ENCODE data around the gene PTPRQ.

Gene PTPRQ

DNA sequence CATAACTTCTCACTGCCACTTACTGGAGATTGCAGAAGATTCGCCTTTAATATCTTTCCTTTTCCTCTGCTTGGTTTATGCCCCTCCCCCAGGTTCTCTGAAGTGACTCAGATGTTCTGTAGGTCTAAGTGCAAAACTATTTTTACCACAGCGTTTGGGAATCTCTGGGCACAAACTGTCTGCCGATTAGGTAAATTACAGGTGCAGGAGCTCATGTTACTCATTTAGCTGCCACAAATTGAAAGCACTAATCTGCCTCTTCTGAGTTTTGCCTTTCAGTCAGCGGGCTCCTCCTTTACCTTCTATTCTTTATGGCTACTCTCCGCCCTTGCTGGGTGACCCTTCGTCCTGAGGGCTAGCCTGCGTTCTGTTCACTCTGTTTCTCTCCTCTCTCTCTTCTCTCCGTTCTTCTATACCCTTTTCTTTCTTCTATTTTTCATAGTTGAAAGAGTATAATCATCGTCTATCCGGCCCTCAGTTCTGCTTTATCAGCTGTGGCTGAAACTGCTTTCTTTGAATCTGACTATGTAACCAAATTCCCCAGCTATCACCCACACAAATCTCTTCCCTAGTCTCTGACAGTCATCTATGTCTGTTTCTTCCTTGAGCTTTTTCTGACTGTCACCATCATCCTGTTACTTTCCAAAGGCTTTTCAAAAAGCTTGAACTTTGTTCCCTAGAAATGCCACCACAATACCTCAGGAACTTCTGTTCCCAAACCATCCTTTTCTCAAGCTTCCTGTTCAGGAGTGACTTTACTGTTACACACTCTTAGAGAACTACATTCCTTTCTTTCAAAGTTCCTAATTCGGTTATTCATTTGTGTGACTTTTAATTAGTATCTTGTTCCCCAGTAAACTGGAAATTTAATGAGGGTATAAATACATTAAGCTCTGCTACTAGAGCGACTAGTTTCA lies 259.1 kb downstream of the PTPRQ start:
- DNase-seq (ENCODE audit: low spot score), result peak; percentile 50

DNA sequence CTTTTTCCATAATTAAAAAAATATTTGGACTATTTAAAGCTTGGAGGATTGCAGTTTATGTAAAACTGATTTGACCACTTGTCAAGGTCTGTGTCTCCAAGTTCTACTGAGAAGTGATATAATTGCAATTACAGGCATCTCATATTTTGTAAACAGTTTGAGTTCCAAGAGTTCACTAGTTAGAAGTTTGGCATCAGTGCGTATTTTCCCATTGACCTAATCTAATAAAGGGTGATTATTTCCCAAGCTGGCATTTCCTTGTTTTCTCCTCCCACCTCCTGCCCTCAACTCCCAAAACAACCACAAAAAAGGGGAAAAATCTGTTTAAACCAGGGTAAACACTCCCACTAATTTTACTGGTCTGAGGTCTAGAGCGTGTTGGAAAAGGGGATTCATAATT lies 260.4 kb downstream of the PTPRQ start:
- no peak for DNase-seq (ENCODE audit: low spot score)

DNA sequence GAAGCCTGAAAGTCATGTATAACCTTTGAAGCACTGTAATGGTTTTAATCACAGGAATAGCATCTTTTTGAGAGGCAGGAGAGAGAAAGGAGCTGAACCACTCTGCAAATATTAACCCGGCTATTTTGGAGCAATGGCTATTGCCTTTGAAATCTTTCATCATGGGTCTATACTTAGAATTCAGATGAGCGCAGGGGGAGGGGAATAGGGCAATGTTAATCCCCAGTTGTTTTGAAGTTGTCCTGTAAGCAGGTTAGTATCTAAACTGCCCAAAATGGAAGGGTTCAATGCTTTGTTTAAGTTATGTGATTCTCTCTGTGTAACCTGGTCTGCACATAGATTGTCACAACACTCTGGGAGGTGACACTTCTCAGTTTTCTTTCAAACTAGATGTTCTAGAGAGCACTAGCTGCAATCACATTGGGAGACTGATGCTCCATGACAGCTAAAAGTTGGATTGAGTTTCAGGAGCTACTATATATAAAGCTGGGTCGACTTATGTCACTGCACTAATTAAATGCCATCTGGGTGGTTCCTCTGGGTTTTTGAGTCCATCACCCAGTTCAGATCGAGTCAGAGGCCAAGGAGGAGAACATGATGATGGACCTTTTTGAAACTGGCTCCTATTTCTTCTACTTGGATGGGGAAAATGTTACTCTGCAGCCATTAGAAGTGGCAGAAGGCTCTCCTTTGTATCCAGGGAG lies 263.2 kb downstream of the PTPRQ start, which contains the start of gene MYF6:
Gene MYF6 (plus strand): TSS at position 509 of the 704 bp plus-strand sequence. CDS start 86 bp downstream, at position 595.
- no peak for DNase-seq (ENCODE audit: low spot score)

- DNase-seq (ENCODE audit: low spot score), result no peak
These were observed 263.8 kb downstream of the PTPRQ start for GRCh38 chr12:80707830-80708258.

- DNase-seq (ENCODE audit: low spot score), result no peak
These were observed 264.4 kb downstream of the PTPRQ start for GRCh38 chr12:80708259-80708974.

- DNase-seq (ENCODE audit: low spot score), result no peak
These were observed 264.9 kb downstream of the PTPRQ start for GRCh38 chr12:80708975-80709328.

GRCh38 chr12:80709811-80710726 lies 266.0 kb downstream of the PTPRQ start:
- no peak for DNase-seq (ENCODE audit: low spot score)

DNA sequence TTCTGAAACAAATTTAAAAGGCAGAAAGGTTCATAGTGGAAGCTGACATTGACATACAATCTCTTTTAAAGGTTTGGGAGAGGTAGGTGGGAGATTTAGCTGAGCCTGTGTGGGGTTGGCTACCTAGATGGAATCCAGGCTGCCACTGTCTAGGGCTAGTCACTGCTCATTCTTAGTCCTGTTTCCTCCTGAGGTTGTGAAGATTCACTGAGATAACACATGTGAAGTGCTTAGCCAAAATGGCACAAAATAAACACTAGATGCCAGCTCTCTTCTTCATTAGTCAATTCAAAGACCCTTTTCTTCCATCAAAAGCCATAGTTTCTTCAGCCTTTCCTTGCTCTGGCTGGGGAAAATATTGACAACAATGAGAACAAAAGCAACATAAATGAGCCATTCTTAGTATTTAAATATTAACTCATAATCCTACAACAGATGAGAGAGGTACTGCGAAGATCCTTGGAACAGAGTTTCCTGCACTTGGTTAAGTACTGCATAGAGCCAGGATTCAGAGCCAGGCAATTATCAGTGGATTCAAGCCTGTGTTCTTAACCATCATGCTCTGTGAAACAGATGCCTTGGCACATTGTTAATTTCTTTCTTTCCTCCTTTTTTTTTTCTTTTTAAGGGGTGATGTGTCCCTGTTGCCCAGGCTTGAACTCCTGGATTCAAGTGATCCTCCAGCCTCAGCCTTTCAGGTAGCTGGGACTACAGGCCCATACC lies 266.9 kb downstream of the PTPRQ start:
- DNase-seq (ENCODE audit: low spot score), result no peak

DNA sequence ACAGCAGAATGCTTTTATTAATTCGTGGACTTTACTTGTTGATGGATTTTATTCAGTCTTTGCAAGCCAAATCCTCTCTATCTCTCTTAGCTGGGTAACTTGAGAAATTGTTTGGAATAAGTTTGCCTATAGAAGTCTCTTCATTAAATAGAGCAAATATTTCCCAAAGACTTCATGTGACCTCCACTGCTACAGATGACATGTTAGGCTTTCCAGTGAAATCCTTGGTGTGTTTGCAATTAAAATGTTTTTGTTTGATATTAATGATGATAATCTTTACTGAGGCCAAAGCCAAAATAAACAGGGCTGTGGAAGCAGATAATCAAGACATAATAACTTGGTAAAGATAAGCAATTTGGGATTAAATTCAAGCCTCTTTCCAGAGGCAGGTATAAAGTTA lies 267.8 kb downstream of the PTPRQ start:
- no peak for DNase-seq (ENCODE audit: low spot score)

DNA sequence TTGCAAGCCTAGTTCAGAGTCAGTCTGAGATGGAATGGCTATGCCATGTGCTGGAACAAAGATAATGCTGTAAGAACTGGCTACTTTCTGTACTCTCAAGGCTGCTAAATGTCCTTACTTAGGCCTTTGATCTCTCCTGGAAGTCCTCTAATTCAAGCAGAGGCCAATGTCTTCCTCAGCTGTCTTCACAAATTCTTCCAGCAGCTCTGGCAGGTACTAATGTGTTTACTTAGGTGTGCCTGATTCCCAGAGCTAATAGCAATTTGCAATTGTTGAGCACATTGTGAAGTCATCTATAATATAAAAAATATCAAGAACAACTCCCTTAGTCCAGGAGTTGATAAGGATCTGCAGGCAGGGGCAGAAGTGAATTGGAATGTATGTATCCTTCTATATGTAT lies 268.8 kb downstream of the PTPRQ start:
- DNase-seq (ENCODE audit: low spot score), result no peak

DNA sequence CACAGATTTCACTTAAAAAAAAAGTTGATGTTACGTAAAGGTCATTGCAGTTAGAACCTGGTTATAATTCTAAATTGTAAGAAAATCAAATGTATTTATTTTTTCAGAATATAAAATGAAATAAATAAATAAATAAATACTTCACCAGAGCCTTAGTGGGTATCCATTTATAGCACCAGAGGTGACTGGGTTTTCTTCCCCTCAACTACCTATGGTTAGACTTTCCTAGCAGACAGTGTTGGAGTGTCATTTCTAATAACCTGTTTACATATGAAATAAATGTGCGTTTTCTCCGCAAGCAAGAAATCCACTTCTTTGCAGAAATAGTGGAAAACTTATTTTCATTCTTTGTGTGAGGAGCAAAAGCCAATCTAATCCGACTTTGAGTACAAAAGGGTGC lies 269.4 kb downstream of the PTPRQ start:
- DNase-seq (ENCODE audit: low spot score), result no peak

GRCh38 chr12:80714055-80714454 lies 270.0 kb downstream of the PTPRQ start:
- no peak for DNase-seq (ENCODE audit: low spot score)

DNA sequence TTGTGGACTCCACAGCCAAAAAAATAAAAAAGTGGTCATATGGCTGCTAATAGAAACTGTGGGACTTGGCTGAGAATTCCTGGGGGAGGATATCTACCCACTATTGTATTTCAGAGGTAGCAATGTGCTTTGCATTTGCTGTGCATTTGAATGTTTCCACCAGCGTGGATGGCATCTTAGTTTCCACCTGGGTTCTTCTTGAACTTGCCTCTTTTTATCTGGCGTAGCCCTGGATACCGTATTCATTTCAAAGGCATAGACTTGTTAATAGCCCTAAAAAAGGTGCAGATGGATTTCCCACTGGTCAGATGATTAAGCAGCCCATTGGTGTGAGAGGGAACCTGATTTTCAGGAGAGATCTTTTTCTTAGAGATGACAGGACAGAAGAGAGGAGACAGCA lies 270.8 kb downstream of the PTPRQ start:
- DNase-seq (ENCODE audit: low spot score), result no peak

DNA sequence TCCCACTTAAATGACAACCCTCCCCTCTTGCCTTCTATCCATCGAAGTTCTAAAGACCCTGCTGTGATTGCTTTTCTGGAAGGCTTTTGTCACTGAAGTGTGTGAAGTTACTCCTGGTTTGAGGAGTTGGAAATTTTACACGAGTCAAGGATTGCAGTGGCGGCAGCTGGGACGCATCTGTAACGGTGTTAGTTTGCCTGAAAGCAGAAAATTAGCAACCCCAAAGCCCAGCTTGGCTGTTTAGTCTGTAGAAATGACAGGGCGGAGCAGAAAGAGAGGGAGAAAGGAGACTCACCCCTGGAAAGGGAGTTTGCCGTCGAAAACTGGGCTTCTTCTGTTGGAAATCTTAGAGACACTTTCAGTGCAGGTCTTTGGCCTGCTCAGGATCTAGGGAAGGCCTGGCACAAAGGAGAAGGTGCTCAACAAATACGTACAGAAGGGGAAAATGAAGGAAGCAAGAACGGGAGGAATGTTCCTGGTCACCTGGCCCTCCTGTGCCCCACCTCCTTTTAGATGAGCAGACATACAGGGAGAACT lies 271.7 kb downstream of the PTPRQ start:
- no peak for DNase-seq (ENCODE audit: low spot score)

GRCh38 chr12:80716696-80717469 lies 272.8 kb downstream of the PTPRQ start, which contains the start of gene MYF5:
TSS of gene MYF5 (plus strand) at chr12:80716912. CDS start at chr12:80717064, 152 bp downstream.
- DNase-seq (ENCODE audit: low spot score), result no peak

- DNase-seq (ENCODE audit: low spot score), result no peak
These were observed 273.8 kb downstream of the PTPRQ start for GRCh38 chr12:80717856-80718255.

DNA sequence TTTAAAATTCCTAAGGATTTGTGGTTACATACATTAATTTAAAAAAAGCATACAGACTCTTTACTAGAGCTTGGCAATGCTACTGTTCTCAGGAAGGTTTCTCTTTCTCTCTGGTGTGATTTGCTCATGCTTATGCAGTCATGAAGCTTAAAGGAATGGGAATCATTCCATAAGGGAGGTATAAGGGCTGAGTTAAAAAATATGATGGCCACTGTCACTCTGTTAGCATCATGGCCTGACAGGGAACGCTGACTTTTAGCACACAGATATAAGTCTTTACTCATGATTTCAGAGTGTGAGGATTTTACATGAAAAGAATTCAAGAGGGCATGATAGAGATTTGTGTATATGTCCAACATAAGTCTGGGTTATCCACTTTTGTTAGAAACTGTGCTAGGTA lies 276.5 kb downstream of the PTPRQ start:
- DNase-seq (ENCODE audit: low spot score), result no peak

DNA sequence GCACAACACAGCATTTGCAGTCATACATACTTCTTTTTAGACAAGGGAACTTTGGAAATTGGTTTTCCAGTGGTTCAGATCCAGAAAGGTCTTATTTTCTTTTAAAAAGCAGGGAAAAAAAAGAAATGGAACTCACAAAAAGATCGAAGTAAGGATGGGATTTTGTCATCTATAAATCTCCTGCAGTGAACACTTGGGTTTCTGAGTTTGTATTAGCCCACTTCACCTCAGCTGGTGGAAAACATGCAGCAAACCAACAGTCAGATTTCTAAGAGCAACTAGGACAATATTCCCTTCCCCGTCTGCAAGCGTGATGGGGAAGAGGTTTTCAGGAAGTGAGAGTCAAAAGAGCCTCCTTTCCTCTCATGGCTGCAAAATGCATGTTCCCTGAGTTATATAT lies 277.3 kb downstream of the PTPRQ start:
- DNase-seq (ENCODE audit: low spot score), result no peak

Data from AG08396 (cell line).